Spleen (tissue), 11 donors: ENCODE data around the gene NUDT7. TPM values are rescaled to one million over a fixed set of nuclear protein-coding genes. Genes with fewer than 3 reads are reported as not detected.

Experiments used
- DNase-seq: peaks from one replicate; pipeline ENCODE4 v3.0.0-alpha.2; 2020
- H3K27ac ChIP-seq, 8 donors: fragments of 200-600 bp; sonication (generic) in 7 of 8; 1 replicate in 4 of 8; 2 replicates in 4 of 8; pipeline versions ENCODE4 v1.5.0 to v1.8.0; 2016 to 2021; ENCODE audit warnings: inconsistent platforms in 4 of 8, mild to moderate bottlenecking in 4 of 8, moderate library complexity in 1 of 8
- H3K27me3 ChIP-seq, 7 donors: fragments of 200-600 bp; sonication (generic) in 6 of 7; replicated peaks in 1 of 7; 1 replicate in 4 of 7; 2 replicates in 3 of 7; pipeline versions ENCODE4 v1.5.0 to v1.8.0; 2016 to 2021; ENCODE audit warnings: inconsistent platforms in 3 of 7, mild to moderate bottlenecking in 1 of 7
- H3K36me3 ChIP-seq, 6 donors: fragments of 200-600 bp; sonication (generic) in 5 of 6; 1 replicate in 4 of 6; 2 replicates in 2 of 6; pipeline versions ENCODE4 v1.5.0 to v1.8.0; 2016 to 2021; ENCODE audit warnings: inconsistent platforms in 2 of 6
- H3K4me1 ChIP-seq, 6 donors: fragments of 200-600 bp; sonication (generic) in 5 of 6; 1 replicate in 3 of 6; 2 replicates in 3 of 6; pipeline versions ENCODE4 v1.5.0 to v1.8.0; 2016 to 2021; ENCODE audit warnings: inconsistent platforms in 3 of 6
- H3K4me3 ChIP-seq, 8 donors: fragments of 200-600 bp; sonication (generic) in 7 of 8; 1 replicate in 4 of 8; 2 replicates in 4 of 8; pipeline versions ENCODE4 v1.5.0 to v1.8.0; 2016 to 2021; ENCODE audit warnings: inconsistent platforms in 4 of 8, mild to moderate bottlenecking in 4 of 8, moderate library complexity in 2 of 8
- H3K9me3 ChIP-seq, 8 donors: fragments of 200-600 bp; sonication (generic) in 7 of 8; 1 replicate in 4 of 8; 2 replicates in 4 of 8; pipeline versions ENCODE4 v1.5.0 to v1.8.0; 2016 to 2021; ENCODE audit warnings: inconsistent platforms in 4 of 8
- CTCF ChIP-seq, 11 experiments: fragments of 200-600 bp in 7 of 11; fragments of 450-650 bp in 4 of 11; sonication (generic) in 4 of 11; IDR thresholded peaks in 8 of 11; conservative IDR thresholded peaks in 3 of 11; 1 replicate in 7 of 11; 2 replicates in 4 of 11; pipeline versions ENCODE4 v1.4.0 to v1.8.0; 2016 to 2021; ENCODE audit warnings: antibody characterized with exemption in 11 of 11, inconsistent platforms in 4 of 11, mild to moderate bottlenecking in 1 of 11
- POLR2A ChIP-seq, 3 donors: fragments of 450-650 bp; IDR thresholded peaks; one replicate each; pipeline ENCODE4 v1.5.1; 2017; ENCODE audit warnings: antibody characterized with exemption in 3 of 3, mild to moderate bottlenecking in 1 of 3
- POLR2AphosphoS5 ChIP-seq, 3 donors: sonication (generic); formaldehyde crosslinking; IDR thresholded peaks; one replicate each; pipeline ENCODE4 v1.5.1; 2017; ENCODE audit warnings: antibody characterized with exemption in 3 of 3
- WGBS, 5 donors: extraction: QIAGEN DNeasy Blood & Tissue Kit in 3 of 5; methylation state at CpG; one replicate each; pipeline versions ENCODE4 v1.1.5 to v1.1.7; 2013 to 2018; 5-methylcytosine and 5-hydroxymethylcytosine counted together
- intact Hi-C: fragments of 100-400 bp; cut with DNase I; formaldehyde crosslinking; loops from one replicate; pipeline ENCODE4 v1.15.0; 2023; ENCODE audit warnings: low total_unique reads
- polyA plus RNA-seq, 3 donors: library from polyadenylated mRNA; stranded (reverse); fragments of 200-250 nt; gene quantifications; one replicate each; pipeline ENCODE4 v1.2.1, GENCODE V29; 2013
- total RNA-seq, 7 donors: library from RNA; depleted of rRNA in 3 of 7; stranded (reverse); fragments of >200 nt in 3 of 7; fragmentation: NEBNext Ultra II Directional in 4 of 7; extraction: Animal tissue kit (Norgen Biotek cat#: 25700) in 4 of 7; gene quantifications; one replicate each; pipeline versions ENCODE4 v1.1.0 to v1.2.1, GENCODE V29; 2016 to 2021
- donor health status: healthy with polysubstance abuse.
- donor health status: DM: no; HTN: no; CAD: no; lungs with moderate emphysema.
- donor health status: DM: no; HTN: no; CAD: no.
- donor health status: Bipolar disorder and iron deficiency.
- donor health status: healthy.
- donor health status: DM: no; HTN: no; CAD: no.
- donor health status: DM: yes; HTN: yes; CAD: no.

Gene NUDT7
- total and polyA plus RNA-seq, 10 donors, result 5.2 to 14.0 (median 9.6) TPM

- WGBS, 5 donors, result 63 to 81% (median 71%) methylated on average over 4 of the region's 4 CpGs
Measured at GRCh38 chr16:77767211-77767610, 44.9 kb downstream of the NUDT7 start.

DNA sequence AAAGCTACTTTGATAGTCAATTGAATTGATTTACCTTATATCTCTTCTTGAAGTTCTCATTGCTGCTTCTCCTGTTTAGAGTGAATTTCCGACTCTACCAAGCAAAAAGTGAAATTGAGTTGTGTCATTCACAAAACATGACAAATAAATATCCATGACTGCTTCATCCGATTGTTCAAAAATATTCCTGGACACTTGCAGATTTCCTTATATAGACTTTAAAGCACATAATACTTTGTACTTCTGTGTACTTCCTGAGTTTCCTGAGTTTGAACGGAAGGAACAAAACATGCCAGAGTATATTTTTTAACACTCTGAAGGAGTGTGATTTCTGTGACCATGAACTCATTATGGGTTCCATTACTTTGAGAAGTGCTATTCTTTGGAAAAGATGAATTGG is 45.5 kb downstream of the NUDT7 start:
- no peaks in the 10 kb centered on the region for H3K9me3 ChIP-seq
- no peaks in the 10 kb centered on the region for H3K27me3 ChIP-seq
- H3K4me1 ChIP-seq, result peaks cover 0 to 5% (median 0%) of the 10 kb centered on the region in 6 donors
- WGBS, 5 donors, result 45 to 68% (median 48%) methylated on average over 3 of the region's 3 CpGs
- no peaks in the 10 kb centered on the region for H3K36me3 ChIP-seq
- H3K27ac ChIP-seq, result no peak overlapping the region
- TF ChIP-seq POLR2A (IDR thresholded peaks at IDR 0.05) (no peak), POLR2AphosphoS5 (IDR thresholded peaks at IDR 0.05) (no peak), CTCF (IDR thresholded peaks at IDR 0.05 in 8 of 11, conservative IDR thresholded peaks at IDR 0.05 in 3 of 11) (no peak)
- no peak for DNase-seq
- no peak overlapping the region for H3K4me3 ChIP-seq
- intact Hi-C loops, result no loop called here

More at GRCh38 chr16:77767211-77767610, 44.9 kb downstream of the NUDT7 start:
- Histone ChIP-seq H3K9me3 (no peaks in the 10 kb centered on the region), H3K36me3 (no peaks in the 10 kb centered on the region), H3K27me3 (no peaks in the 10 kb centered on the region), H3K27ac (no peak overlapping the region), H3K4me3 (no peak overlapping the region), H3K4me1 (peaks cover 0 to 5% (median 0%) of the 10 kb centered on the region in 6 donors)
- intact Hi-C loops, result no loop called here
- DNase-seq, result no peak
- TF ChIP-seq POLR2AphosphoS5 (IDR thresholded peaks at IDR 0.05), result no peak
- TF ChIP-seq POLR2A (IDR thresholded peaks at IDR 0.05), result no peak

GRCh38 chr16:77775911-77776909 is 53.9 kb downstream of the NUDT7 start:
- TF ChIP-seq POLR2AphosphoS5 (IDR thresholded peaks at IDR 0.05), result no peak
- TF ChIP-seq POLR2A (IDR thresholded peaks at IDR 0.05), result no peak
- no peak for TF ChIP-seq CTCF (IDR thresholded peaks at IDR 0.05 in 8 of 11, conservative IDR thresholded peaks at IDR 0.05 in 3 of 11)
- no peaks in the 10 kb centered on the region for H3K9me3 ChIP-seq
- WGBS, 5 donors, result 78 to 90% (median 84%) methylated on average over 6 of the region's 6 CpGs
- H3K27ac ChIP-seq, result no peak overlapping the region
- no peak overlapping the region for H3K4me3 ChIP-seq
- H3K36me3 ChIP-seq, result no peaks in the 10 kb centered on the region
- DNase-seq, result no peak
- H3K4me1 ChIP-seq, result no peaks in the 10 kb centered on the region
- H3K27me3 ChIP-seq, result peaks cover 0 to 9% (median 0%) of the 10 kb centered on the region in 7 donors
- intact Hi-C loops, result no loop called here

DNA sequence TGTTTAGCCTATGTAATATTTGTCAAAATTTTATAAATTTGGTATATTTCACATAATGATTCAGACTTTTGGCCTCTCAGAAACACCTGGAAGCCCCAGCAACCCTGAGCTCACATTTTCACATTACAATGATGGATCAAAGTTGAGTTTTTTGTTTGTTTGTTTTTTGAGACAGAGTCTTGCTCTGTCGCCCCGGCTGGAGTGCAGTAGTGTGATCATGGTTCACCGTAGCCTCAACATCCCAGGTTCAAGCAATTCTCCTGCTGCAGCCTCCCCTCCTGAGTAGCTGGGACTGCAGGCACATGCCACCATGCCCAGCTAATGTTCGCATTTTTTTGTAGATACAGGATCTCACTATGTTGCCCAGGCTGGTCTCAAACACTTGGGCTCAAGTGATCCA is 55.4 kb downstream of the NUDT7 start:
- no peak for DNase-seq
- H3K4me3 ChIP-seq, result no peak overlapping the region
- intact Hi-C loops, result loop anchor here (2.0 kb wide), 1 partner anchor 33 kb away; no protein-coding TSS in a partner anchor
- no peaks in the 10 kb centered on the region for H3K9me3 ChIP-seq
- H3K4me1 ChIP-seq, result no peaks in the 10 kb centered on the region
- no peak overlapping the region for H3K27ac ChIP-seq
- peaks cover 0 to 9% (median 0%) of the 10 kb centered on the region in 7 donors for H3K27me3 ChIP-seq
- TF ChIP-seq CTCF (IDR thresholded peaks at IDR 0.05 in 8 of 11, conservative IDR thresholded peaks at IDR 0.05 in 3 of 11), result no peak
- TF ChIP-seq POLR2AphosphoS5 (IDR thresholded peaks at IDR 0.05), result no peak
- no peak for TF ChIP-seq POLR2A (IDR thresholded peaks at IDR 0.05)
- H3K36me3 ChIP-seq, result no peaks in the 10 kb centered on the region
- WGBS, 5 donors, result 87 to 99% (median 94%) methylated on average over 4 of the region's 4 CpGs
